RWPE2 (cell line): ENCODE data around the gene LDB3.
A peak's percentile ranks its signal among the peaks of the same experiment; 100 is the strongest.

Experiments
- ATAC-seq: fragments of 200-7000 bp; cut with Tn5 transposase; 3 replicates; pipeline ENCODE4 v1.9.1; 2021; ENCODE audit warnings: low read depth
- DNase-seq: peaks from one replicate; pipeline ENCODE4 v3.0.0-alpha.2; 2020; ENCODE audit warnings: low spot score
- H3K27ac ChIP-seq: fragments of 450-650 bp; 2 replicates; pipeline ENCODE4 v1.5.1; 2017; ENCODE audit warnings: mild to moderate bottlenecking; ENCODE audit not compliant: poor library complexity, severe bottlenecking
- H3K27me3 ChIP-seq: fragments of 250-450 bp; sonication (Bioruptor Pico); 2 replicates; pipeline ENCODE4 v1.5.1; 2021; ENCODE audit warnings: mild to moderate bottlenecking, moderate library complexity; ENCODE audit not compliant: insufficient read depth, poor library complexity, severe bottlenecking
- H3K36me3 ChIP-seq: fragments of 250-450 bp; sonication (Bioruptor Pico); 2 replicates; pipeline ENCODE4 v1.5.1; 2020; ENCODE audit warnings: low read depth, mild to moderate bottlenecking, moderate library complexity
- H3K4me1 ChIP-seq: fragments of 250-450 bp; sonication (Bioruptor Pico); 2 replicates; pipeline ENCODE4 v1.5.1; 2021; ENCODE audit warnings: mild to moderate bottlenecking, moderate library complexity; ENCODE audit not compliant: insufficient read depth, poor library complexity, severe bottlenecking
- H3K4me3 ChIP-seq: fragments of 250-450 bp; sonication (Bioruptor Pico); 2 replicates; pipeline ENCODE4 v1.5.1; 2021; ENCODE audit warnings: mild to moderate bottlenecking, moderate library complexity; ENCODE audit not compliant: severe bottlenecking
- H3K9me3 ChIP-seq: fragments of 250-450 bp; sonication (Bioruptor Pico); 2 replicates; pipeline ENCODE4 v1.5.1; 2021; ENCODE audit warnings: mild to moderate bottlenecking, moderate library complexity; ENCODE audit not compliant: severe bottlenecking
- CTCF ChIP-seq: fragments of 450-650 bp; IDR thresholded peaks from one replicate; pipeline ENCODE4 v1.5.1; 2017; ENCODE audit warnings: mild to moderate bottlenecking, moderate library complexity; ENCODE audit not compliant: poor library complexity, severe bottlenecking

Gene LDB3

GRCh38 chr10:86699541-86699940 lies 31.2 kb downstream of the LDB3 start:
- H3K27ac ChIP-seq, result no peak overlapping the region
- DNase-seq, result no peak
- no peaks in the 10 kb centered on the region for H3K27me3 ChIP-seq
- no peaks in the 10 kb centered on the region for H3K9me3 ChIP-seq
- no peak overlapping the region for H3K4me3 ChIP-seq
- ATAC-seq, result no peak
- no peaks in the 10 kb centered on the region for H3K36me3 ChIP-seq
- TF ChIP-seq CTCF, result no peak
- H3K4me1 ChIP-seq, result no peaks in the 10 kb centered on the region

GRCh38 chr10:86699991-86700840 lies 31.9 kb downstream of the LDB3 start:
- H3K27ac ChIP-seq, result no peak overlapping the region
- TF ChIP-seq CTCF, result no peak
- H3K4me3 ChIP-seq, result no peak overlapping the region
- no peaks in the 10 kb centered on the region for H3K27me3 ChIP-seq
- no peaks in the 10 kb centered on the region for H3K36me3 ChIP-seq
- no peaks in the 10 kb centered on the region for H3K4me1 ChIP-seq
- ATAC-seq (no peak; the same call in 2 of the 3 replicates), DNase-seq (no peak)
- H3K9me3 ChIP-seq, result no peaks in the 10 kb centered on the region

- no peak for TF ChIP-seq CTCF
- no peak for DNase-seq
- no peak overlapping the region for H3K4me3 ChIP-seq
- H3K36me3 ChIP-seq, result no peaks in the 10 kb centered on the region
- H3K27ac ChIP-seq, result no peak overlapping the region
- H3K9me3 ChIP-seq, result no peaks in the 10 kb centered on the region
- H3K27me3 ChIP-seq, result no peaks in the 10 kb centered on the region
- no peaks in the 10 kb centered on the region for H3K4me1 ChIP-seq
- no peak for ATAC-seq
Measured at GRCh38 chr10:86700851-86701617, 32.7 kb downstream of the LDB3 start.

- no peaks in the 10 kb centered on the region for H3K27me3 ChIP-seq
- DNase-seq, result peak; percentile 29
- ATAC-seq, result no peak
- no peaks in the 10 kb centered on the region for H3K4me1 ChIP-seq
- no peak overlapping the region for H3K27ac ChIP-seq
- H3K36me3 ChIP-seq, result no peaks in the 10 kb centered on the region
- TF ChIP-seq CTCF, result no peak
- H3K9me3 ChIP-seq, result no peaks in the 10 kb centered on the region
- no peak overlapping the region for H3K4me3 ChIP-seq
Measured at GRCh38 chr10:86703176-86703575, 34.9 kb downstream of the LDB3 start.
